NCI-H345 (cell line): ENCODE measurements around the gene SLC35E4.

Source experiments
- DNase-seq: peaks from one replicate; lab custom pipeline; 2025; lab: John Stamatoyannopoulos, UW

SLC35E4 gene

DNA sequence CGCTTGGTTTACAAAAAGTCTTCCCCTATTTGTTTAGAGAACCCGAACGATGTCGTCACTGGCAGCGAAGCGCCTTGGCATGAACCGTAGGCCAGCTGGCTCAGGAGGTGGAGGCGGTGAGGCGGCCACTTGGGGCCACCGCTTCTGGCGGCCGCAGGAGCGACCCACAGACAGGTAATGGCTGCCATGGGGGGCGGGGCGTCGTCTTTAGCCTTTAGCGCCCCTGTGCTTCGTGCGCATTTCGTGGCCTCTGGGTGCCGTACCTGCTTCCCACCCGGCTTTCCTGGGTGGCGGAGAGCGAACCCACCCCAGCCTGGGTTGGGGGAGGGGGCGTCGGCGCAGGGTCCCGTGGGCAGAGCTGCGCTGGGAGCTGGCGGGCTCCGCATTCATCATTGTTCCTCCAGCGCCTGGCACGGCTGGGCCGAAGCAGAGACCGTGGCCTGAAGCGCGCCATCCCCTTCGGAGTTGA, 58.6 kb downstream of the SLC35E4 start:
- peak; percentile 52 for DNase-seq

DNA sequence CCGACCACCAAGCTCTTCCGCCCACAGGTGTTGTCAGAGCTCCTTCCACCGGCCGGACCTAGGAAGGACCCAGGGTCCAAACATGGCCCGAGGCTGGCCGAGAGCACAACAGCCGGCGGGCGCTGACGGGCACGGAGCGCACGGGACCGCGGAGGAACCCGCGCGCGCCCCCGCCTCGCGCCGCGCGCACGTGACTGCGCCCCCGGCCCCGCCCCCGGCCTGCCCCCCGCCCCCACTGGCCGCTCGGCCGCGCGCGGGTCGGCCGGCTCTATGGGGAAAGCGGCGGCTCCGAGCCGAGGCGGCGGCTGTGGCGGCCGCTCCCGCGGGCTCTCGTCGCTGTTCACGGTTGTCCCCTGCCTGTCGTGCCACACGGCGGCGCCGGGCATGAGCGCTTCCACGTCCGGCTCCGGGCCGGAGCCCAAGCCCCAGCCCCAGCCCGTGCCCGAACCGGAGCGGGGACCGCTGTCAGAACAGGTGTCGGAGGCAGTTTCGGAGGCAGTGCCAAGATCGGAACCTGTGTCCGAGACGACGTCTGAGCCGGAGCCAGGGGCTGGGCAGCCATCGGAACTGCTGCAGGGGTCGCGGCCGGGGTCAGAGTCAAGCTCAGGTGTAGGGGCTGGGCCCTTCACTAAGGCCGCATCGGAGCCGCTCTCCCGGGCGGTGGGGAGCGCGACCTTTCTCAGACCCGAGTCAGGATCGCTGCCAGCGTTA, 59.2 kb downstream of the SLC35E4 start, which contains the start of gene OSBP2:
TSS of gene OSBP2 (plus strand) at position 235 of the 711 bp plus-strand sequence. CDS start at position 271, 36 bp downstream.
- peak; percentile 39 for DNase-seq

DNA sequence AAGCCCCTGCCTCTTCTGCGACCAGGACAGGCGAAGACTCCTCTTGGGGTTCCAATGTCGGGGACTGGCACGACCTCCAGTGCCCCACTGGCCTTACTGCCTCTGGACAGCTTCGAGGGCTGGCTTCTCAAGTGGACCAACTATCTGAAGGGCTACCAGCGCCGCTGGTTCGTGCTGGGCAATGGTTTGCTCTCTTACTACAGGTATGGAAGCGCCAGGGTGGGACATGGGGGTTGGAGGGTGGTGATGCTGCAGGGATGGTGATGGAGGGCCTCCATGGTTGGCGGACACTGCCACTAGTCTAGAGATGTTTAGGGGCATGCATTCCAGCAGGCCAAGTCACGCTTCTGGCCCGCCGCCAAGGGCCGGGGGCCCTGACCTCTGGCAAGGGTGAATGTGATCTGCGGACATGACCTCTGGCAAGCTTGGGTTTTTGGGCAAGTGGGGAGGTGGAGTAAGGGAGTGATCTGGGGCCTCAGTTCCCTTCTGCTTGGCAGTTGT, 59.8 kb downstream of the SLC35E4 start:
- no peak for DNase-seq

DNA sequence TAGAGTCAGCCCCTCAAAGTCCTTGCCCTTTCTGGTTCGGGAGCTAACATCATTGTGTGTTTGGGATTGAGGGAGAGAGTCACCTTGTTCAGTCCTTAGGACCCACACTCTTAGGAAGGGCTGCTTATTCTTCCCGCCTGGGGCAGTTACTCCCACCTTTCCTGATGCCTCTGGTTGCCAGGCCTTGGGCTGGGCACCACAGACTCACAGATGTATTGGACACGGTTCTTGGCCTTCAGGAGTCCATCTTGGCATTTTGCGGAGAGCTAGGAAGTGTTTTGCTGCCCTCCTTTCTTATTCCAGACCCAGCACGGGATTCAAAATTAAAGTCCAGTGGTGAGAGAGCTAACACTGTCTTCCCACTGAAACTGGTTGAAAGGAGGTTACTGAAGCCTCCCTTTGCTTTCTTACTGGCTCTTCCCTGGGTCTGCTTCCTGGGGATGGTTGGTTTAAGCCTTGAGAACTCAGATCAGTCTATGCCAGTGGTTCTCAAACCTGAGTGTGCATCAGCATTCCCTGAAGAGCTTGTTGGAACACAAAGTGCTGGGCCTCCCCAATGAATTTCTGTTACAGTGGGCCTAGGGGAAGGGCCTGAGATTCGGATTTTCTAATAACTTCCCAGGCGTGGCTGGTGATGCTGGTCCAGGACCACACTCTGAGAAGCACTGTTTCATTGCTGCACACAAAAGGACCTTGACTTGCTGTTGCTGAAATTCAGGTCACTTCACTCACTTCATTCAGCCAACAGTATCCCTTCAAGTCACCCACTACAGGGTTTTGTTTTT, 60.5 kb downstream of the SLC35E4 start:
- DNase-seq: no peak
